ENCODE data around the gene RXRG.

The RXRG gene

DNA sequence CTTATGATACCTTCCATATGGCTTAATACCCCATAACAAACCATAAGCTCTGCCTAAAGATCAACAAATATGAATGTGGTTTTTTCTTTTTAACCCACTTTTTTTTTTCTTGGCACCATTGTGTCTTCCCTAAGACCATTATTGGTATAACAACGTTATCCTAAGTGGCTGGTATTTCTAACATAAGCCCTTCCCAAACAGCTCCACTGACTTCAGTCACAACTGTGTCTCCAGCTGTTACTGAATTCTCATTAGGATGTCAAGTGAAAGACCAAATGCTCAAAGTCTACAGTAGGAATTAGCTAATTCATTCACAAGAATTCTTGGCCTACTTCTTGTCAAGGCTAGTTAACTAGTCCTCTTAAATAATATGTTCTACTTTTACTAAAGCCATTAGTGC is 4.2 kb upstream of the RXRG start:
- DNase-seq = no peak

DNA sequence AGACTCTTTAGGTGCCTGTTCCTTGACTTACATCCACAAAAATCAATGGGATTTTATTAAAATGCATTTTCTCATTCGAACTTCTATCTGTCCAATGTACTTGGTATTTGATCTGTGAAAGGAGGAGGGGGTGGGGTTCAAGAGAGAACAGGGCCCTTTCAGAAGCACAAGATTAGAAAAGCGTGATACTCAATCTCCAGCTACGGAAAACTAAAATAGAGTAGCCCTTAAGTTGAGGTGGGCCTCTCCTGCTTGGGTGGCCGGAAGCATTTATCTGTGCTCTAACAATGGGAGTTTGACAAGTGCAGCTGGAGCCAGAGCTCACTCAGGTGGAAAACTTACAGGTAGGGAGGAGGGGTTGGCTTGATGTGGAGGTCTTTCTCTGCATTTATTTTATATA is 462 bp upstream of the RXRG start:
- DNase-seq = no peak

- DNase-seq = no peak
Observed at GRCh38 chr1:165443539-165444311, 1.2 kb downstream of the RXRG start.

DNA sequence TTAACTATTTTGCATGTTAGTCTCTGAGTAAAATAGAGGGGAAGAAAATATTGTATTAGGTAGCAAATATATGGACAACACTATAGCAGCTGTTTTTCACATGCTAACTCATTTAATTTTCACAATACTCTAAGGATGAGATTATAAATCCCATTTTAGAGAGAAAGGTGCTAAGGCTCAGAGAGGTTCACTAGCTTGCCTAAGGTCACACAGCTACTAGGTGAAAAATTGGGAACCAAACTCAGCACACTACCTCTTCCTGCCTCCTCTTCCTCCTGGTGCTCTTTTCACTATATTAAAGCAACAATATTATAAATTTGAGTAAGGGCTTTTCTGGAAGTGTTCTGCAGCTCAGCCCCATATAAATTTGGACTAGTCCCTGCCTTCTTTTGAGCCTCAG is 2.3 kb downstream of the RXRG start:
- no peak for DNase-seq

GRCh38 chr1:165442053-165442452 is 2.9 kb downstream of the RXRG start:
- DNase-seq = no peak

DNA sequence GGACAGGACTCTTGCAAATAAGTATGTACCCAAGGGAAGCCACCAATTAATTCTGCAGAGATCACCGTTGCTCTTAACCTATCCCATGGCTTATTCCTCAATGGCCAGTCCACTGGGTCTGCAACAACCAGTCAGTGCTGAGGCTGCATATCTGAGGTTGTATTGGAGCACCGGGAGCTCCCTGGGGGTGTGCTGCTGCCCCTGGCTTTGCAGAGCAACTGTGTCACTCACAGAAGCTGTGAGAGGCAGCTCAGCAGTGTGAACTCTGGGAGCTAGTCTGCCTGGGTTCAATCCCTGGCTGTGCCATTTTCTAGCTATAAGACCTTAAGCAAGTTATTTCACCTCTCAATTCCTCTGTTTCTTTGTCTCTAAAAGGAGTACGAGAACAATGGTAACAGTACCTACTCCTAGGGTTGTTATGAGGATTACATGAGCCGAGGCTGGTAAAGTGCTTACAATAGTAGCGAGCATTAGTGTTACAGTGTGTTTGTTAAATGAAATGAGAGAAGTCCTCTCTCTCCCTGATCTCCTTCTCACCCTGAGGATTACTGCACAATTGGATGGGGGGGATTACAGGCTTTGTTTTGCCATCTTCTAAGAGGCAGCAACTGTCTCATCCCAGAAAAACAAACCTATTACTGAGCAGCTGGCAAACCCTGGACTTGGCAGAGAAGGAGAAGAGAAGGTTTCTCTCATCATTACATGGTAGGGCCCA is 3.6 kb downstream of the RXRG start:
- DNase-seq = no peak

- DNase-seq = no peak
Observed at GRCh38 chr1:165439330-165439729, 5.6 kb downstream of the RXRG start.

DNA sequence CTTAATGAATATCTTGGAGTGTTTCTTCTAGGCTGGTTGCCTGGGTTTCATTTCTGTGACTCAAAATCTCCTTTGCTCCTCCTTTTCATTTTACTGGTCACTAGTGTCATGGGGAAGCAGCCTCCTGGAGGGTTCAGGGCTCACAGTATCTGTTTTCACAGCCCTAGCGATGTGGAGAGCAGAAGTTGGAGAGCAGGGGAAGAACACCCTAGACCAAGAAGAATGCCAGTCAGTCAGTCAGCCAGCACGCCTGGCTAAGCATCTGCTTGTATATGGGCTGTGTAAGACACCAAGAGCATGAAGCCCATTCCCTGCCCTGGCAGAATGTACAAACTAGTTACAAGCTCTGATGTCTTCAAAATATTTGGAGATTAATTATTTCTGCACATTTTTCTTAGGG is 7.9 kb downstream of the RXRG start:
- no peak for DNase-seq

GRCh38 chr1:165435801-165436200 is 9.1 kb downstream of the RXRG start:
- no peak for DNase-seq

DNA sequence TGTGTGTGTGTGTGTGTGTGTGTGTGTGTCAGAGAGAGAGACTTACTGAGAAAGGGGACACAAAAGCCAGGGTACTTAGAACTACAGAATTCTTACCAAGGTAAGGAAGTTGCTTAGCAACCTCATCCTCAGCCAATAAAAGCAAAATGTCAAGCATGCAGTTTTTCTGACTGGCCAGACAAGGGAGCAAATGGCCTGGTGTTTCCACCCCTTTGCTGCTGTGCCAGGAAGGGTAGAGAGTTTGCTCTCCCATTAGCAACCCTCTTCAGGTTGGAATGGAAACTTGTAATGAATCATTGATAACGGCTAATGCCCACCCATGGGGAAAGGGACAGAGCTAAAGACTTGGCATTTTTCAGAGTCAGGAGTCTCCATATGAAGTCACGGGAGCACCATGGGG is 10.6 kb downstream of the RXRG start:
- no peak for DNase-seq

DNA sequence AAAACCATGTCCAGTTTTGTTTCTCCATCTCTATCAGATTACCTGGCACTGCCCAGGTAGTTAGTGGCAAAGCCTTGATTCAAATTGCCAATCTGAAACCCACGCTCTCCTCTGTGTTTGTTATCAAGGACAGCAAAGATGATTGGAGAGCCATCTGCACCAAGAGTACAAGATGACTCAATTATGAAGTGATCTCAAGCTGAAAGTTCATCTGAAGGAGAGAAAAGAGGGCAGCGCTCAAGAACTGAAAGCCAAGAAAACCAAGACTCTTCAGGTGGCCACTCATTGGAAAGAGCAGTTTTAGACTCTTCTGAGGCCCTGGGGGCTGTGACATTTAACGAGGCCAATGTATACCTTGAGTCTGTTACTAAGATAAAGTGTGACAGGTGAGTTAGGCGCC is 13.8 kb downstream of the RXRG start:
- DNase-seq = no peak

DNA sequence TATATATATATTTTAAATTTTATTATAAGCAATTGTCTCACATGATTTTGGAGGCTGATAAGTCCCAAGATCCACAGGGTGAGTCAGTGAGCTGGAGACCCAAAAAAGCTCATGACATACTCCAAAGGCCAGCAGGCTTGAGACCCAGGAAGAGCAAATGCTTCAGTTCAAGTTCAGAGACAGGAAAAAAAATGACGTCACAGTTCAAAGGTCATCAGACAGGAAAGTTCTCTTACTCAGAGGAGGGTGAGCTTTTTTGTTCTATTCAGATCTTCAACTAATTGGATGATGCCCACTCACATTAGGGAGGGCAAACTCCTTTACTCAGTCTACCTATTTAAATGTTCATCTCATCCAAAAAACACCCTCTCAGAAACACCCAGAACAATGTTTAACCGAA is 18.2 kb downstream of the RXRG start:
- DNase-seq = no peak

GRCh38 chr1:165425621-165426020 is 19.3 kb downstream of the RXRG start:
- DNase-seq = no peak

- DNase-seq = no peak
Observed at GRCh38 chr1:165424454-165425216, 20.3 kb downstream of the RXRG start.

DNA sequence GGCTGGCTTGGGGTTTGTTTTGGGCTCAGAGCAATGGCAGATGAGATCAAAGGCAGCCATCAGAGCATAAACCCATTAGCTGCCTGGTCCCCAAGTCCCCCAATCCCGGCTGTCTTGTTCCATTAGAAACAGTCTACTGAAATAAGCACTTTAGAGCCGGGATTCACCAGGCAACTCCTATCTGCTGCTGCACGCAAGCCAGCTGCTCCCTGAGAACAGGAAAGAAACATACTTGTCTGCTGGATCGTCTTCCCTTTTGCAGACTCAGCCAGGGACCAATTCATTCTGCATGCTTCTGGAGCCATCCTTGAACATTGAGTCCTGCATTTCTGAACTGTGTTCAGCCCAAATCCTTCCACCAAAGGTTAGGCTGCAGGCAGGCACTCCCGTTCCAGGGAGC is 21.8 kb downstream of the RXRG start:
- DNase-seq = no peak

GRCh38 chr1:165420655-165421054 is 24.3 kb downstream of the RXRG start:
- no peak for DNase-seq

DNA sequence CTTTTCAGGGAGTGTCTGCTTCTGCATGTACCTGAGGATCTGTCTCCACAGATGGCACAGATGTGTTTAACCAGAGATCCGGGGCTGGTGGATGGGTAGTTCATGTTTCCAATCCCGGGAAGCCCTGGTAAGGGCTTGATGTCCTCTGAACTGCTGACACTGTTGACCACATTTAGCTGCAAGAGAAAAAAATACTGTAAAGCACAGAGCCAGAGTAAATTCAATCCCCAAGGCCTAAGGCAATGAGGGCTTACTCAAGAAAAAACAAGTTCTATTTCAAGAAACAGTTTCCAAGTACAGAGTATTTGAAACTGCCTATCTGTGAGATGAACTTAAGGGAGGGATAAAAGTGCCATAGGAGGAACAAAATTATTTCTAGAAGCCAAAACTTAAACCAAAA is 25.1 kb downstream of the RXRG start:
- no peak for DNase-seq

DNA sequence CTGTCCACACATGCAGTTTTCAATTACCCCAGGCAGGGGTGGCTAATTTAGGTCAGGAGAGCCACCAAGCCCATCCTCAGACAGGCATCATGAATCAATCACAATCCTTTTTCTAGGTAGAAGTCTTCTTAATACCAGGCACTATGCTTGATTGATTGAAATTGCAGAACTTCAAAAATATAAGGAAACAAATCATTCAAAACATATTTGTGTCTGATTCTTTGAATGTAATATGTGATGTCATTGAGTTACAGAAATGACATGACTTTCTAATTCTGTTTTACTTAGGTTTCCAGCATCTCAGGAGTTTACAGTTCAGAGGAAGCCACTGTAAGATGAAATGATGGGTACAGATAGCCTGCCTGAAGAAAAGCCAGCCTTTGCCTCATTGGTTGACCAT is 26.7 kb downstream of the RXRG start:
- no peak for DNase-seq

DNA sequence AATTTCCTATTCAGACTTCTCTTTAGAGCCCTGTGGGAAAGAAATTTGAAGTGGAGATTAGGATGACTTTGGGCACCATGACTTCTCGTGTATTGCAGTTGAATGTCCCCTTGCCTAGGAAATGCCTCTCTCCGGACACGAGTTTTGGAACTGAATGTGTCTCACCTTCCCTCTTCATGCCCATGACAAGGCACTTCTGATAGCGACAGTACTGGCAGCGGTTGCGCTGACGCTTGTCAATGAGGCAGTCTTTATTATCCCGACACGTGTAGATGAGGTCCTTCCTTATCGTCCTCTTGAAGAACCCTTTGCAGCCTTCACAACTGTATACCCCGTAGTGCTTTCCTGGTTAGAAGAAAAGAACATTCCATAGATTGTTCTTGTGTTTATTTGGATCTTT is 28.1 kb downstream of the RXRG start:
- no peak for DNase-seq

- DNase-seq = no peak
Observed at GRCh38 chr1:165415068-165415467, 29.9 kb downstream of the RXRG start.

- DNase-seq = no peak
Observed at GRCh38 chr1:165414620-165415019, 30.3 kb downstream of the RXRG start.

GRCh38 chr1:165411396-165411795 is 33.5 kb downstream of the RXRG start:
- DNase-seq = no peak

DNA sequence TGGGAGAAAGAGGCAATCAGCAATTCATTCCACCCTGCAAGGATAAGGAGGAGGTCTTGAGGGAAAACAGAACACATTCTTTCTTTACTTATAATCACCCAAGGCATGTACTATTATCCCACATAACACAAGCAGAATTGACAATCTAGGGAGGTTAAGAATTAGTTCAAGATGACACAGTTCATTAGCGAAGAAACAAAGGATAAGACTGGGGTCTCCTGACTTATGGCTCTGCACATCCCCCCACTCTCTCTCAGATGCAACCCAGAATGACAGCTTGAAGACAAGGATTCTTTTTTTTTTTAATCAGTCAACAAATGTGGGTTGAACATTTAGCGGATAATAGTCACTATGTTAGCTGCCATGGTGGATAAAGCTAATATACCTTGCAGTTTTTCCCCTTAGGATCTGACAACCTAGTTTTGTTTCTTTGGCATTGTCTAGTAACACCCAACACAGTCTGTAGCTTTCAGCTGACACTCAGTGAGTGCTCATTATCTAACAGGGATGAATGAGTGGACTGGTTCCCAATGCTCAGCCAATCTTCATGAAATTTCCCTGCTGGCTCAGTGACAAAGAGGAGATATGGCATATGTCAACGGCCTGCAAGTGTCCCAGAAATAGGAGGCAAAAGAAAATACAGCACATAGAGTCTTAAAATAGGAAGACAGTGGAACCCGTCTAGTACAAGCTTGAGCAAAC is 35.1 kb downstream of the RXRG start:
- DNase-seq = no peak
